T-helper 1 cell treated with Interleukin-12 subunit alpha and Interleukin-12 subunit beta and Interleukin-4 antibody, amounts not matched to agents 30 μg/mL and 1 μg/mL, for 36 hours (primary cell): Measurements from ENCODE around the gene NOTCH1.

Experiments
- H3K27ac Mint-ChIP-seq: one replicate; pipeline ENCODE4 v1.8.0; 2021; ENCODE audit warnings: mild to moderate bottlenecking, mixed read lengths
- H3K27me3 Mint-ChIP-seq: one replicate; pipeline ENCODE4 v1.8.0; 2021; ENCODE audit warnings: low read depth, mixed read lengths
- H3K36me3 Mint-ChIP-seq: one replicate; pipeline ENCODE4 v1.8.0; 2021; ENCODE audit warnings: low read depth, mixed read lengths
- H3K4me1 Mint-ChIP-seq: one replicate; pipeline ENCODE4 v1.8.0; 2021; ENCODE audit warnings: low read depth, mixed read lengths
- H3K4me3 Mint-ChIP-seq: one replicate; pipeline ENCODE4 v1.8.0; 2021; ENCODE audit warnings: mild to moderate bottlenecking, moderate library complexity, mixed read lengths
- H3K9me3 Mint-ChIP-seq: one replicate; pipeline ENCODE4 v1.8.0; 2021; ENCODE audit warnings: mixed read lengths

Gene NOTCH1

DNA sequence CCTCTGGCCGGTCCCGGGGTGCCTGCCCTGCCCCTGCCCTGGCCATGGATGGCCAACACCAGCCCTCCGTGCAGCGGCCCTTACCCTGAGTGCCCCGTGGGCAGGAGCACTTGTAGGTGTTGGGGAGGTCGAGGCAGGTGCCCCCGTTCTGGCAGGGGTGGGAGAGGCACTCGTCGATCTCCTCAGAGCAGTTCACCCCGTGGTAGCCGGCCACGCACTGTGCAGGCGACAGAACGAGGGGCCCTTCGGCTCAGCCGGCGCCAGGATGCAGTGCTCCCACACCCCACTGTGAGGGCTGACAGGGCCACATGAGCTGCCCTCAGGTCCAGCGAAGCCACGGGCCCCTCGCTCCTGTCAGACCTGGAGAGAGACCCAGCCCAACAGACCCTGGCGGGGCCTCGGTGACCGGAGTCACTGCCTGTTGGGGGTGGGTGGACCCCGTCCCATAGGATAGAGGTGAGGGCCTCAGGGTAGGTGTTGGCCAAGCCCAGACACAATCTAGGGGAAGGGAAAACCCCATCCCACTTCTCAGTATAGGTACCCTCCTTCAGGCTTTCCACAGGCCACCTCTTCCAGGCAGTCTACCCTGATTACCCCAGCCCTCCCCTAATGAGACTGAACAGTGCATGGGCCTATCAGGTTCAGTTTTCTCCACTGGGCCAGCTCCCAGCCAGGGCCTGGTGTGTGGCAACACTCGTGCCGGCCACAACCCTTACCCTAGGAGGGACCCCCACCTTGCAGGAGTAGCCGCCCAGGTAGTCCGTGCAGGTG lies 38.4 kb downstream of the NOTCH1 start:
- Mint-ChIP-seq H3K4me3 (no peak overlapping the region), H3K27me3 (no peaks in the 10 kb centered on the region), H3K36me3 (peaks cover 6% of the 10 kb centered on the region)

DNA sequence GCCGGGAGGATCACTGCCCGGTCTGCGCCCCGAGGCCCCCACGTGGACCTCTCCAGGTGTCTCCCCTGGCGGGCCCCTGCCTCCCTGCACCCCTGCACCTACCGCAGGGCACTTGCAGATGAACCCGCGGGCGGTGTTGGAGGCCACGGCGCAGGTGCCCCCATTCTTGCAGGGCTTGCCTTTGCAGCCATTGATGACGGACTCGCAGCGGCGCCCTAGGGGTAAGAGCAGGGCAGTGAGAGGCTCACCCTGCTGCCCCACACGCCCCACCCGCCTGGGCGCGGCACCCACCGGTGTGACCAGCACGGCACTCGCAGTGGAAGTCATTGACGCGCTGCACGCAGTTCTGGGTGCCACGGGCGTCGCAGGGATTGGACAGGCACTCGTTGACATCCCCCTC lies 39.4 kb downstream of the NOTCH1 start:
- H3K36me3 Mint-ChIP-seq: peaks cover 8% of the 10 kb centered on the region
- H3K4me1 Mint-ChIP-seq: no peaks in the 10 kb centered on the region
- no peaks in the 10 kb centered on the region for H3K27me3 Mint-ChIP-seq
- no peak overlapping the region for H3K4me3 Mint-ChIP-seq
- H3K9me3 Mint-ChIP-seq: no peaks in the 10 kb centered on the region
- no peak overlapping the region for H3K27ac Mint-ChIP-seq

More for the DNA sequence above, 38.4 kb downstream of the NOTCH1 start:
- no peaks in the 10 kb centered on the region for H3K4me1 Mint-ChIP-seq
- H3K27ac Mint-ChIP-seq: no peak overlapping the region
- no peaks in the 10 kb centered on the region for H3K9me3 Mint-ChIP-seq

DNA sequence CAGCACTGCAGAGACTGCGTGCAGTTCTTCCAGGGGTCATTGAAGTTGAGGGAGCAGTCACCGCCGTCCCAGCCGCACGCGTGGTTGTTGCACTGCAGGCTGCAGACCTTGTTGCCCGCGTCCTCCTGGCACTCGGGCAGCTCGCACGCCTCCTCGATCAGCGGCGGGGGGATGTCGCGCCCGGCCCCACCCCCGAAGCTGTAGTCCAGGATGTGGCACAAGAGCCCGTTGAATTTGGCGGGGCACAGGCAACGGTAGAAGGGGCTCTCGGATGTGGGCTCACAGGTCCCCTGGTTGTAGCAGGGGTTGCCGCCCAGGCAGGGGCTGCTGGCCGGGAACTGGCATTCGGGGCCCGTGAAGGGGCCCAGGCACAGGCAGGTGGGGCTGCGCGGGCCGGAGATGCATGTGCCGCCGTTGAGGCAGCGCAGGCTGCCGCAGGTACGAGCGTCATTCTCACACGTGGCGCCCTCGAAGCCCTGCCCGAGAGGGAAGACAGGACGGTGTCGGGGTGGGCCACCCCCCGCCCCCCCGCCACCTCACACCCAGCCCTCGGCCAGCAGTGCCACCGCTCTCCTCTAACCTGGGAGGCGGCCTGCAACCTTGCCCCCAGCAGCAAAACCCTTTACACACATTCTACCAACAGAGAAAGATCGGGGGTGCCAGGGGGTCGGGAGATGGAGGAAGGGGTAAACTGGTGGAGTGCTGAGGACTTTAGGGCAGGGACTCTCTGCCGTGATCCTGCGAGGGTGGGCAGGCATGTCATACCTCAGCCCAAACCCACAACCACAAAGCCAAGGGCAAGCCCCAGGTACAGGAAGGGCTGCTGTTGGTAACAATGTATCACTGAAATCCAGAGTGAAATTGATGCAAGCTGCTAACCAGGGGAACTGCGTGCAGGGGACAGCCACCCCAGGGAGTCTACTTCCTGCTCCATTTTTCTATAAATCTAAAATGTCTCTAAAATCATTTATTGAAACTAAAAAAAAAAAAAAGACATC lies 40.1 kb downstream of the NOTCH1 start:
- no peaks in the 10 kb centered on the region for H3K4me1 Mint-ChIP-seq
- H3K4me3 Mint-ChIP-seq: no peak overlapping the region
- no peaks in the 10 kb centered on the region for H3K9me3 Mint-ChIP-seq
- H3K27me3 Mint-ChIP-seq: no peaks in the 10 kb centered on the region
- peaks cover 9% of the 10 kb centered on the region for H3K36me3 Mint-ChIP-seq
- no peak overlapping the region for H3K27ac Mint-ChIP-seq

DNA sequence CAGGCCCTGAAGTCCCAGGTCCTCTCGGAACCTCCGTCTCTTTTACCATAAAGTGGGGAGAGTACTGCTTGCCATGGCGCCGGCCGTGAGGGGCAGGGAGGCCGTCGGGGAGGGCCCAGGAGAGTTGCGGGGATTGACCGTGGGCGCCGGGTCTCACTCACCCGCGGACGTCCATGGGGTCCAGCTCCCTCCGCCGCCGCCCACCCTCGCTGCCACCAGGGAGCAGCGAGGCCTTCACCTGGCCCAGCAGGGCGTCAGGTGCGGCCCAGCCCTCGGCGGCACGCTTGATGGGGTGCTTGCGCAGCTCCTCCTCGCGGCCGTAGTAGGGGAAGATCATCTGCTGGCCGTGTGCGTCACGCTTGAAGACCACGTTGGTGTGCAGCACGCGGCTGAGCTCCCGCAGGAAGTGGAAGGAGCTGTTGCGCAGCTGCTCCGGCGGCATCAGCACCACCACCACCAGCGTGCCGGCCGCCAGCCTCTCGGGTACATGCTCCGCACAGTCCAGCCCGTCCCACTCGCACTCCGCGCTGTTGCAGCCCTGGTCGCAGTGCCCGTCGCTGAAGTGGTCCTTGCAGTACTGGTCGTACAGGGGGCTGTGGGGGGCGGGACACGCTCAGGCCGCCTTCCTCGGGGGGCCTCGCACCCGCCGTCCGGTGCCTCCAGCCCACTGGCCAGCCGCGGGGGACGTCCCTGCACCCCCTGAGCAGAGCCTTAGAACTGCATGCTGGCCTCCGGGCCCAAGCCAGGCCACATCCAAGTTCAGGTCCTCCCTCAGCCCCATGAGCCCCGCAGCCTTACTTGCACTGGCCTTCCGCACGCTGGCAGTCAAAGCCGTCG lies 41.1 kb downstream of the NOTCH1 start:
- peaks cover 11% of the 10 kb centered on the region for H3K36me3 Mint-ChIP-seq
- H3K9me3 Mint-ChIP-seq: no peaks in the 10 kb centered on the region

DNA sequence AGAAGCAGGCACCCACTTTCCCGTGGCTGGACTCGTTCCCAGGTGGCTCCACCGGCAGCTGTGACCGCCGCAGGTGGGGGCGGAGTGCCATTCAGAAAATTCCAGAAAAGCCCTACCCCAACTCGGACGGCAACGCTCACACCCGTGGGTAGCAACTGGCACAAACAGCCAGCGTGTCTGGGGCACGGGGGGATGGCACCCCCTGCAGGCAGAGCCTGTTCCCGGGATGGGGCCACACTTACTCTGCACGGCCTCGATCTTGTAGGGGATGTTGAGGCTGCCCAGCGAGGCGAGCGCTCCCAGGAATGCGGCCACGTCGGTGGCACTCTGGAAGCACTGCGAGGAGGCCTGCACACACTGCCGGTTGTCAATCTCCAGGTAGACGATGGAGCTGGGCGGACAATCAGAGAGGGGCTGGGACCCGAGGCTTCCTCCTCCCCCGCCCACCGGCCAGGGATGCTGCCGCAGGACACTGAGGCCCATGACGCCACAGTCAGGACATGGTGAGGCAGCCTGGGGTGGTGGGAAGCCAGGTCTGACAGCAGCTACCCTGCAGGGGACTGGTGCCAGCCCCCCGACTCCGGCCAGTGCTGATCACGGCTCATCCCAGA lies 42.8 kb downstream of the NOTCH1 start:
- H3K27ac Mint-ChIP-seq: no peak overlapping the region
- no peaks in the 10 kb centered on the region for H3K27me3 Mint-ChIP-seq
- H3K36me3 Mint-ChIP-seq: peaks cover 19% of the 10 kb centered on the region
- H3K9me3 Mint-ChIP-seq: no peaks in the 10 kb centered on the region
- H3K4me3 Mint-ChIP-seq: no peak overlapping the region
- H3K4me1 Mint-ChIP-seq: no peaks in the 10 kb centered on the region

More for the DNA sequence above, 41.1 kb downstream of the NOTCH1 start:
- H3K4me3 Mint-ChIP-seq: no peak overlapping the region
- no peaks in the 10 kb centered on the region for H3K4me1 Mint-ChIP-seq
- no peak overlapping the region for H3K27ac Mint-ChIP-seq
- no peaks in the 10 kb centered on the region for H3K27me3 Mint-ChIP-seq

DNA sequence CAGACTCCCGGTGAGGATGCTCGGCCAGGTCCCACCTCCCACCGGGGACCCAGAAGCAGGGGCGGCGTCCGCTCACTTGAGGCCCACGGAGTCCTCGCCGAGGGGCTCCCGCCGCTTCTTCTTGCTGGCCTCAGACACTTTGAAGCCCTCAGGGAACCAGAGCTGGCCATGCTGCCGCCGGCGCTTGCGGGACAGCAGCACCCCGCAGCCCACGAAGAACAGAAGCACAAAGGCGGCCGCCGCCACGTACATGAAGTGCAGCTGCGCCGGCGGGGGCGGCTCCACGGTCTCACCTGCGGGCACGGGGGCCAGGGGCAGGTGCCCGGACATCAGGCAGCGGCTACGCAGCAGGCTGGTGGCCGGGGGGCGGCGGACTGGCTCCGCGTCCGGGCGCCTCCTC lies 43.7 kb downstream of the NOTCH1 start:
- Mint-ChIP-seq H3K9me3 (no peaks in the 10 kb centered on the region), H3K4me3 (no peak overlapping the region), H3K27ac (no peak overlapping the region), H3K27me3 (no peaks in the 10 kb centered on the region), H3K36me3 (peaks cover 19% of the 10 kb centered on the region), H3K4me1 (no peaks in the 10 kb centered on the region)

DNA sequence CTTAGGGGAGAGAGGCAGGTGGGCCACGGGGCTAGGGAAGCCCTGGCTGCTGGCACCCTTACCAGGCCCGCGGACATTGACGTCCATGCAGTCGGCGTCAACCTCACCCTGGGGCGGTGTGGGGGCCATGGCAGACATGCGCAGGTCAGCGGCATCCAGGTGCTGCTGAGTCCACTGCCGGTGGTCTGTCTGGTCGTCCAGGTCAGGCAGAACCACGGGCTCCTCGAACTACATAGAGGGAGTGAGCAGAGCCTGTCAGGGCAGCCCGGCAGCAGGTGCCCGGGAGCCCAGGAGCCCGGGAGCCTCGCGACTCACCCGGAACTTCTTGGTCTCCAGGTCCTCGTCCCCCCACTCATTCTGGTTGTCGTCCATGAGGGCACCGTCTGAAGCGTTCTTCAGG lies 44.2 kb downstream of the NOTCH1 start:
- Mint-ChIP-seq H3K4me1 (no peaks in the 10 kb centered on the region), H3K9me3 (no peaks in the 10 kb centered on the region), H3K36me3 (peaks cover 19% of the 10 kb centered on the region), H3K27me3 (no peaks in the 10 kb centered on the region), H3K27ac (no peak overlapping the region), H3K4me3 (no peak overlapping the region)

DNA sequence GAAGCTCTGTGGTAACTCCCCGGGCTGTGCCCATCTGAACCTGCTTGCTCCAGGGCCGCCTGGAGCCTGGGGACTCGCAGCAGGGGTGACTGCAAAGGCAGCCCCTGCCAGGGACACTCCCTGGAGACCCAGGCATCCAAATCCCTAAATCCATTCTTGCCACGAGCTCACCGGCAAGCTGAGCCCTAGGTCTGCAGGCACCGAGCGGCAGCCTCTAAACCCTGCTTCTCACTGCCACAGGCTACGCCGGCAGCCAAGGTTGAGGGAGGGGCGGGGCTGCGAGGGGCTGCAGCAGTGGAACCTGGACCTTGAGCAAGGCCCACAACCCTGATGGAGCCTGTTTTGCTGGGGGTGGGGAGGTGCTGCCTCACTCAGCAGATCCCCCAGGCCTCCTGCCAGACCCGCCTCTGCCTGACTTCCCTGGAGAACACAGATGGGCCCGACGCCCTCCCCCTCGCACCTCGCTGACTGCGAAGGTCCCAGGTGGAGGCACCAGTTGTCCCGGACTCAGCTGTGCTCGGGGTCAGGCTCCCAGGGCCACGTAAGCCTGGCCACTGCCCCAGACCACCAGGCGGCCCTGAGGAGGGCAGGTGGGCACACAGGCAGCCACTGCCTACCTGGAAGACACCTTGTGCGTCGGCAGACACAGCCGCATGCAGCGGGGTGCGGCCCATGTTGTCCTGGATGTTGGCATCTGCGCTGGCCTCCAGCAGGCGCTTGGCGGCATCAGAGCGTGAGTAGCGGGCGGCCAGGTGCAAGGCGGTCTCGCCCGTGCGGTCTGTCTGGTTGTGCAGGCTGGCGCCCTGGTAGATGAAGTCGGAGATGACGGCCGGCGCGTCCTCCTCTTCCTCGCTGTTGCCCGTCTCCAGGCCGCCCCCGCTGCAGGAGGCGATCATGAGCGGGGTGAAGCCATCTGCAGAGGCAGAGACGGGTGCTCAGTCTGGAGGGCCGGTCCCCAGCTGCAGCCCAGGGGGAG lies 45.6 kb downstream of the NOTCH1 start:
- Mint-ChIP-seq H3K27me3 (no peaks in the 10 kb centered on the region), H3K9me3 (no peaks in the 10 kb centered on the region), H3K27ac (no peak overlapping the region), H3K36me3 (peaks cover 24% of the 10 kb centered on the region), H3K4me1 (no peaks in the 10 kb centered on the region), H3K4me3 (no peak overlapping the region)

DNA sequence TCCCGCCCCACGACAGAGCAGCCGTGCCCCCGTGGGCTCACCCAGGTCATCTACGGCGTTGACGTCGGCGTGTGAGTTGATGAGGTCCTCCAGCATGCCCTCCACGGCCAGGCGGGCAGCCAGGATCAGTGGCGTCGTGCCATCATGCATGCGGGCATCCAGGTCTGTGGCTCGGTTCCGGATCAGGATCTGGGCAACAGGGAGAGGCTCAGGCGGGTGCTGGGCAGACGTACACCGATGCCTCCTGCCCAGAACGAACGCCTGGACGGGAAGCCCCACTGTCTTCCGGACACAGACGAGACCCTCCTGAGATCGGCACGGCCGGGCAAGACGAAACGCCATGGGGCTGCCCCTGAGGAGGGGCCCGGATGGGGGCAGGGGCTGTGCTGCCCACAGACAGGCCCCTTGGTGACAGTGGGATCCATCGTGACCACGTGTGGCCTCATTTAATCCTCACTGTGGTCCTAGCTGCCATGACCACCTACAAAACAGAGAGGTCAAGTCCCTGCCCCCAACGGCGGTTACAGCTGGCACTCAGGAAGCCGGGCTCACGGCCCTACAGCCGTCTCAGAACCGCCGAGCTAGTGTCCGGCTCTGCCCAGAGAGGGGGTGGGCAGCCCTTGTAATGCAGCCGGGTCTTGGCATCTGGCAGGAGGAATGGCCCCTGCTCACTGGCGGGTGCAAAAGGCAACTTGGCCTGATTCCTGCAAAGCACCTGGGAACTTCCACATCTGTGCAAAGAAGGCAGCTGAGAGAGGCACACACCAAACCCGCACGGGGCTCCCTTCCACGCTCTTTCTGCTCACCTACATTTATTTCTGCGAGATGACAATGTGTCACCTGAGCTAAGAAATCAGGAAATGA lies 46.5 kb downstream of the NOTCH1 start:
- peaks cover 23% of the 10 kb centered on the region for H3K36me3 Mint-ChIP-seq
- no peaks in the 10 kb centered on the region for H3K27me3 Mint-ChIP-seq
- H3K4me3 Mint-ChIP-seq: no peak overlapping the region
- no peaks in the 10 kb centered on the region for H3K4me1 Mint-ChIP-seq
- H3K9me3 Mint-ChIP-seq: no peaks in the 10 kb centered on the region
- H3K27ac Mint-ChIP-seq: no peak overlapping the region

DNA sequence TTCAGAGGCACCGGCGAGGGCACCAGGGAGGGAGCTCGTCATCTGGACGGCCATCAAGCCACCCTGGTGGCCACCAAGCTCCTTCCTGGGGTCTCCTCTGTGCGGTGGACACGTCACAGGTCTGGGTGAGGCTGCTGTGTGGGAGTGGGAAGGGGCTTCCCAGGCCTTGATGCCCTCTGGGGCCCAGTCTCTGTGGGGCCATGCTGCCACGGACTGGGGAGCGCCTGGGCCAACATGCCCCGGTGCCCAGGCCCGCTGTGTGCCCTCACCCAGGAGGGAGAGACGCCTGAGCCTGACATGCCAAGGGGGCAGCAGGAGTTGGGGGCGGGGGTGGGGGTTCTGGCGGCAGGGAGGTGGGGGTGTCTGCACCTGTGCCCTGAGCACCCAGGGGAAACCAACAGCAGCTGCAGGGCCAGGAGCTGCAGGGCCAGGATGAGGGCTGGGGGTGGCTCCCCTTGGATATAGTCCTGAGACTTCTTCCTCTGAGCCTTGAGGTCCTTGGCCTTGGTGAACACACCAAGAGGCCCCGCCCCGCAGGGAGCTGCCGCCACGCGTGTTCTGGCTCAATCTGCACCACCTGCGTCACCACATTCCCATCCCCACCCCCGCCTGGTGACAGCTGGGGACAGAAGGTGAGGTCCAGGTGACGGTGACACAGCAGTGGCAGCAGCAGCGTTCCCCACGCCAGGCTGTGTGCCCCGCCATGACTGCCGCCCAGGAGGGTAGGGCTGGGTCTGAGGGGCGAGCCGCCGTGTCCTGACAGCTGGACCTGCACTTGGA lies 47.7 kb downstream of the NOTCH1 start:
- Mint-ChIP-seq H3K9me3 (no peaks in the 10 kb centered on the region), H3K27me3 (no peaks in the 10 kb centered on the region), H3K27ac (no peak overlapping the region), H3K36me3 (peaks cover 20% of the 10 kb centered on the region), H3K4me1 (no peaks in the 10 kb centered on the region), H3K4me3 (no peak overlapping the region)

DNA sequence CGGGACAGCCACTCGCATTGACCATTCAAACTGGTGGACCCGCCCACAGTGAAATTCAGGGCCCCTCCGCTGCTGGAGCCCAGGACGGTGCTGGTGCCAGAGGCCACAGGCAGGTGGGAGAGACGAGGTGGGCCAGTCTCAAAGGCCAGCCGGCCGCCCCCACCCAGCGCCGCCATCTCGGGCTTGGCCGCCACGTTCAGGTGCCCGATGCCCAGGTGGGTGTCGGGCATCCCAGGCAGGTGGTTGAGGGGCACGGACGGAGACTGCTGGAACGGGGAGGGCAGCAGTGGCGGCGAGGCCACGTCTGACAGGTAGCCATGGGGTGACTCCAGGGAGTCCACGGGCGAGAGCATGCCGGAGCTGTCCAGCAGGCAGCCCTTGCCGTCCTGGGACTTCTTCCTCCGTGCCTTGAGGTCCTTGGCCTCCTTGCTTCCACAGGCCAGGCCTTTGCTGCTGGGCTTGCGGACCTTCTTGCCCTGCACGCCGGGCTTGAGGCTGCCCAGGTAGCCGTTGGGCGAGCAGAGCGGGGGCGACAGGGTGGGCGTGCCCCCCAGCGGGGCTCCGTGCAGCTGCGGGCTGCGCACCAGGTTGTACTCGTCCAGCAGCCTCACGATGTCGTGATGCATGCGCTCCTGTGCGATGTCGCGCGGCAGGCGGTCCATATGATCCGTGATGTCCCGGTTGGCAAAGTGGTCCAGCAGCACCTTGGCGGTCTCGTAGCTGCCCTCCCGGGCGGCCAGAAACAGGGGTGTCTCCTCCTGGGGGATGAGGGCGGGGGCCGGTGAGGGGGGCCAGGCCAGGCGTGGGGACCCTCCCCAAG lies 48.8 kb downstream of the NOTCH1 start:
- H3K27ac Mint-ChIP-seq: no peak overlapping the region
- H3K4me3 Mint-ChIP-seq: no peak overlapping the region
- H3K36me3 Mint-ChIP-seq: peaks cover 18% of the 10 kb centered on the region
- no peaks in the 10 kb centered on the region for H3K9me3 Mint-ChIP-seq
- H3K27me3 Mint-ChIP-seq: no peaks in the 10 kb centered on the region
- H3K4me1 Mint-ChIP-seq: no peaks in the 10 kb centered on the region
